PC-9 (cell line): ENCODE data around the gene DLEC1.

ENCODE experiments used
- EZH2 ChIP-seq: fragments of 200-600 bp; sonication (generic); IDR thresholded peaks from 2 replicates; pipeline ENCODE4 v1.8.0; 2017; ENCODE audit warnings: antibody characterized with exemption, low read depth
- TF ChIP-seq, protein P1 (sequence below): fragments of 200-600 bp; sonication (generic); conservative IDR thresholded peaks from 2 replicates; pipeline ENCODE4 v1.6.1; 2017; ENCODE audit warnings: mixed run types, antibody characterized with exemption, mild to moderate bottlenecking, moderate library complexity

DNA sequence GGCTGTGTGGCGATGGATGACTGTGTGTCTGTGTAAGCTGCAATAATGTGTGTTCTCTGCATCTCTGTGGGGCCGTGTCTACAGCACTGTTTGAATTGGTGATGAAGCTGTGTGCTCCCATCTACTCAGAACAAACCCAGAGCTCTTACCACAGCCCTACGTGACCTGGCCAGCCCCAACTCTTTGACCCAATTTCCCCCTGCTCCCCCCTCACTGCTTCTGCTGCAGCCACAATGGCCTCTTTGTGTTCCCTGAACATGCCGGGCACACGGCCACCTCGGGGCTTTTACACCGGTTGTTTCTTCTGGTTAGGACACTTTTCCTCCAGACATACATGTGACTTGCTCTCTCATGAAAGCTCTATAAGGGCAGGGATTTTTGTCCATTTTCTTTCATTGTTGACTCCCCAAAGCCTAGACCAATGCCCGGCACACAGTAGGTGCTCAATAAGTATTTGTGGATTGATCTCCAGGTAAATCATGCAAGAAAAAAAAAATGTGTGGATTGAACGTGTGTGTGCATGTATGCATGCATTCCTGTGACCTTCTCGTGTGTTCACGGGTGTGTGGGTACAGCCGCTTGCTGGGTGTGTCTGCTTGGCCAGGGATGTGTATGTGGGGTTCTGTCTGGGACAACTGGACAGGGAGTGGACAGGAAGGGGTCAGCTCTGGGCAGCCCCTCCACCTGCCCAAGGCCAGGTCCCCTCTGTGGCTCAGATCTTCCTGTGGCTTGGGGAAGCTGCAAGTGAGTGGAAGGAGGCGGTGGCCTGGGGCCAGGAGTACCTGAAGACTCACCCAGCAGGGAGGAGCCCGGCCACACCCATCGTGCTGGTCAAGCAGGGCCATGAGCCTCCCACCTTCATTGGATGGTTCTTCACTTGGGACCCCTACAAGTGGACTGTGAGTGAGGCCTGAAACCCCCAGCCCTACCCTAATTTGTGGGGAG lies 33.7 kb upstream of the DLEC1 start:
- TF ChIP-seq, protein P1, sequence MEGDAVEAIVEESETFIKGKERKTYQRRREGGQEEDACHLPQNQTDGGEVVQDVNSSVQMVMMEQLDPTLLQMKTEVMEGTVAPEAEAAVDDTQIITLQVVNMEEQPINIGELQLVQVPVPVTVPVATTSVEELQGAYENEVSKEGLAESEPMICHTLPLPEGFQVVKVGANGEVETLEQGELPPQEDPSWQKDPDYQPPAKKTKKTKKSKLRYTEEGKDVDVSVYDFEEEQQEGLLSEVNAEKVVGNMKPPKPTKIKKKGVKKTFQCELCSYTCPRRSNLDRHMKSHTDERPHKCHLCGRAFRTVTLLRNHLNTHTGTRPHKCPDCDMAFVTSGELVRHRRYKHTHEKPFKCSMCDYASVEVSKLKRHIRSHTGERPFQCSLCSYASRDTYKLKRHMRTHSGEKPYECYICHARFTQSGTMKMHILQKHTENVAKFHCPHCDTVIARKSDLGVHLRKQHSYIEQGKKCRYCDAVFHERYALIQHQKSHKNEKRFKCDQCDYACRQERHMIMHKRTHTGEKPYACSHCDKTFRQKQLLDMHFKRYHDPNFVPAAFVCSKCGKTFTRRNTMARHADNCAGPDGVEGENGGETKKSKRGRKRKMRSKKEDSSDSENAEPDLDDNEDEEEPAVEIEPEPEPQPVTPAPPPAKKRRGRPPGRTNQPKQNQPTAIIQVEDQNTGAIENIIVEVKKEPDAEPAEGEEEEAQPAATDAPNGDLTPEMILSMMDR, result no peak
- TF ChIP-seq EZH2, result no peak
